HUDEP-2 (cell line): ENCODE results near the gene ISX.
"Not testable (repeated sequence)": the region's sequence is repeated elsewhere in the genome, so short reads cannot be mapped to it uniquely, and the experiment has no call there.

ENCODE experiments used
- DNase-seq, 76 experiments: peaks; one replicate each; lab custom pipeline; 2025; ENCODE audit not compliant: unreplicated experiment in 76 of 76; lab: John Stamatoyannopoulos, UW

Gene ISX

DNA sequence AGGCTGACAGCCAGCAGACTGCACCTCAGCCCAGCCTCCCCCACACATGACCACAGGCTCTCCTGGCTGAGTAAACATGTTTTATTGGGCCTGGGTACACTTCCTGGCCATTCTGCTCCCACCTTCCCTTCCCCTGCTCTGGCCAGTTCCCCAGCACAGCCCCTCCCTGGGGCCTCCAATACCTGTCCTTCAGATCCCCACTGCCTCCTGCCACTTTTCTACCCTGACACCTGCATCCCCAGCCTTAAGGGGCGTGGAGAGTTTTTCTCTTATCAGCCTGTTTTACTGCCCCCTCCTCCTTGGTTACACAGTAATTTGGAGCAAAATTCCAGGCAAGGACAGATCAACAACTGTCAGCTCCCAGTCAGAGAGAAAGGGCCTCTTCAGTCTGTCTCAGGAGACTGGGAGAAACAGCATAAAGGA is at the start of gene ISX:
Gene ISX, plus strand, starts transcription at position 363 of the 423 bp plus-strand sequence. CDS start 930 bp downstream, outside the sequence.
- no peak for DNase-seq

DNA sequence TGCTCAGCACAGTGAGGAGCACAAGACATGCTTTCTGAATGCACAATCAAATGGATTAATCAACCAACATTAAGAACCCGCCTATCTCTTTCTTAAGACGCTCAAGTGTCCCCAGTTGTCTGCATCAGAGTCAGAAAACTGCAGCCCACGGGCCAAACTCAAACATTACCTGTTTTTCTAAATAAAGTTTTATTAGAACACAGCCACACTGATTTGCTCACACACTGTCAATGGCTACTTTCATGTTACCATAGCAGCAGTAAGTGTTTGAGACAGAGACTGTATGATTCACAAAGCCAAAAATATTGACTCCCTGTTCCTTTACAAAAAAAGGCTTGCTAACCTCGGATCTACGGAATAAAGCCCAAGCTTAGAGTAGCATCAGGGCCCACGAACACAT is 49.0 kb upstream of the ISX start:
- no peak for DNase-seq

DNA sequence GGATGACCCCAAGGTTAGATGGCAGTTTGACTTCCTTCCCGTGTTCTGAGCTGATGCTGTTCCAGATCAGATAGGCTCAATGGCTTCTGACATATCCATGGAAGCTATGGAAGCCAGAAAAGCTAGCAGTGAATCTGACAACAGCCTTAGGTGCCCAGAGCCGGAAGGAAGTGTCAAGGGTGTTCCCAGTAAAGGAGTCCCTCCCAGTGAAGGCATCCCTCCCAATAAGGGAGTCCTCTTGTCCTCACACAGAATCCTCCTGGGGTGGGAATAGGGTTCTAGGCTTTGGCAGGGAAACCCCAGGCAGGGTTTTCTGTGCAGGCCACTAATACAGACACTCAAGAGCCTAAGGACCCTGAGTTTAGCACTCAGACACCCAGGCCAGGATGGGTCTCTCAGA is 47.0 kb upstream of the ISX start:
- no peak for DNase-seq

DNA sequence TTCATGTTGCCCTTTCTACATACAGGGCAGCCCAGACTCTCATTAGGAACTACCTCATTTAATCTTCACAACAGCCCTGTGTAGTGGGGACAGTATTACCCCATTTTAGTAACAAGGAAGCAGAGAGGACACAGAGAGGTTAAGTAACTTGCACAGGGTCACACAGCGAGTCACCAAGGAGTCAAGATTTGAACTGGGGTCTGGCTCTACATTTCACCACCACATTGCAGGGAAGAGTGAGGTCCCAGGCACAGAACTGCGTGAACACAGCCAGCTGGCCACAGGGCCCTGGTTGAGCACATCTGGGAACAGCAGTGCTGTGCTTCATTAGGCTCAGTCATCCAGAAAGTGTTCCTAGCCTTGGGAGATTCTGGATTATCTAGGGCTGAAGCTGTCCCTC is 45.4 kb upstream of the ISX start:
- DNase-seq: no peak

DNA sequence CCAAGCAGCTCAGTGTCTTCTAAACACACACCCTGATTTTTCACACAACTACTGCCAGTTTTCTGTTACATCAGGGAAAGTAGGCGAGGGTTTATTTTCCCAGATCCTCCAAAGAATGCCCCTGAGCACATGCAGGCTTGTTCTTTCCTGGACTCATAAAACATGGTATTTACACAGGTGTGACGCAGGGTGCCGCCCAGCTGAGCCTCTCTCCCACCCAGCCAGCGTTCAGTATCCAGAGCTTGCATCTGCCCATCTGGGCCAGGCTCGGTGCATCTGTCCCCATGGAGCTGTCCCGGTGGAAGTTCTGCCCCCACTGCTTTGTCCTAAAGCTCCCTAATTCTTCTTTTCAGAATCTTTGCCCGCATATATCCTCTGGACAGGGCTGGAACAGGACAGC is 44.8 kb upstream of the ISX start:
- DNase-seq: no peak

DNA sequence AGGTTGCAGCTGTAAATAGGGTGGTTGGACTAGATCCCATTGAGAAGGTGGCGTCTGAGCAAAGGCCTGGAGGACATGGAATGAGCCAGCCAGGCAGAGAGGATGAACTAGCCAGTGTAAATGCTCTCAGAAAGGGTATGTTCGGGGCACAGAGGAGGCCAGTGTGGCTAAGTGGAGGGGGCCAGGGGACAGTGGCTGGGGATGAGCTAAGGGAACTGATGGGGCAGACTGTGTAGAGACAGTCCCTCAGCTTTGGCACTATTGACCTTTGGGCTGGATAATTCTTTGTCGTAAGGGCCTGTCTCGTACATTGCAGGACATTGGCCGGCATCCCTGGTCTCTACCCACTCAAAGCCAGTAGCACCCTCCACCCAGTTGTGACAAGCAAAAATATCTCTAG is 43.7 kb upstream of the ISX start:
- DNase-seq: no peak

DNA sequence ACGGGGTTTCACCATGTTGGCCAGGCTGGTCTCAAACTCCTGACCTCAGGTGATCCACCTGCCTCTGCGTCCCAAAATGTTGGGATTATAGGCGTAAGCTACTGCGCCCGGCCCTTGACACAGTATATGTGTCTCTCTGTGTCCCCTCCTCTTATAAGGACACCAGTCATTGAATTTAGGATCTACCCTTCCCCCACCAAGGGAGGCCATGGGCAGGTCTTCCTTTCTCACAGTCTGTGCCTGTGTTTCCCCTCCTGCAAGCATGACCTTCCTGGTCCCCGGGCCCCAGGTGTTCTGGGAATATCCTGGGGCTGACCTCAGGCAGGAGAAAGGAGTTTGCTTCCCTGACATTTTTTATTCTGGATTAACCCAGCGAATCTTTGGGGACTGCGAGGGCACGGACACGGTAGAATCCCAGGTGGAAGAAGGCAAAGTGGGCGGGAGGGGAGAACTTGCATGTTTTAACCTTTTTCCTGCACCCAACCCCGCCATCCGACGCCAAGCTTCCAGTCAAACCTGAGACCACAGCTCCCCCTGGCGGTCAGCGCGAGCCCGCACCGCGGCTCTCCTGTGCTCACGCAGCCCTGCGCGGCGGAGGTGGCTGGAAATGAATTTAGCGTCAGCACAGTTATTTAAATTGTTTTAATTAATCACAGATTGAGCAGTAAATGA is 42.1 kb upstream of the ISX start:
- DNase-seq: peak in 62 of 76 experiments; percentile 2 to 75 (median 46)

DNA sequence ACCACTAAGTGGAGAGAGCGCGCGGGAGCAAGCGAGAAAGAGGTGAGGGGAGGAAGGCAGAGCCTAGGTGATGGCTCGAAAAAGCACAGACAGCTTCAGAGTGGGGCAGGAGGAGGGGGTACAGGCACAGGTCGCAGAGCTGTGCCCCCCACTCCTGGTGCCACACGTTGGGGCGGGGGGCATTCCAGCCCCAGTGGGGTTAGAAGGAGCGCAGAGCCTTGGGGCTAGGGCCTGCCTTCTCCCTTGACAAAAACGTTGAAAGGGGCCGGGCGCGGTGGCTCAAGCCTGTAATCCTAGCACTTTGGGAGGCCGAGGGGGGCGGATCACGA is 41.6 kb upstream of the ISX start:
- no peak for DNase-seq

DNA sequence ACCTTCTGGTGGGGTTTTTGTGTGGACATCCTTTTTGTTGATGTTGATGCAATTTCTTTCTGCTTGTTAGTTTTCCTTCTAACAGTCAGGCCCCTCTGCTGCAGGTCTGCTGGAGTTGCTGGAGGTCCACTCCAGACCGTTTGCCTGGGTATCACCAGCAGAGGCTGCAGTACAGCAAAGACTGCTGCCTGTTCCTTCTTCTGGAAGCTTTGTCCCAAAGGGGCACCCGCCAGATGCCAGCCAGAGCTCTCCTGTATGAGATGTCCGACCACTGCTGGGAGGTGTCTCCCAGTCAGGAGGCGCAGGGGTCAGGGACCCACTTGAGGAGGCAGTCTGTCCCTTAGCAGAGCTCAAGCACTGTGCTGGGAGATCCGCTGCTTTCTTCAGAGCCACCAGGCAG is 35.8 kb upstream of the ISX start:
- not testable (repeated sequence) for DNase-seq

DNA sequence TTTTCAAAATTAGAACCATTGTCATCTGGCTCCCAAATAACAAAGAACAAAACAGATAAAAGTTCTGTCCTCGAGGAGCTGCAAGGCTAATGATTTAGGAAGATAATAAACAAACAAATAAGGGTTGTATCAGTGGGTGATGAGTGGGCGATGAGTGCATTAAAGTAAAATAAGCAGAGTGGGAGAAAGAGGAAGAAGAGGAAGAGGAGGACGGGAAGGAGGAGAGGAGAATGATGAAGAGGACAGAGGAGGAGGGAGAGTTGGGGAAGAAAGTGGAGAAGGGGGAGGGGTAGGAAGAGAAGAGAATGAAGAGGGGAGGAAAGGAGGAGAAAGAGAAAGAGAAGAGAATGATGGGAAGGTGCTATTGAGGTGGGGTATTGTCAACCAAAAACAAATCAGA is 33.4 kb upstream of the ISX start:
- DNase-seq: no peak

DNA sequence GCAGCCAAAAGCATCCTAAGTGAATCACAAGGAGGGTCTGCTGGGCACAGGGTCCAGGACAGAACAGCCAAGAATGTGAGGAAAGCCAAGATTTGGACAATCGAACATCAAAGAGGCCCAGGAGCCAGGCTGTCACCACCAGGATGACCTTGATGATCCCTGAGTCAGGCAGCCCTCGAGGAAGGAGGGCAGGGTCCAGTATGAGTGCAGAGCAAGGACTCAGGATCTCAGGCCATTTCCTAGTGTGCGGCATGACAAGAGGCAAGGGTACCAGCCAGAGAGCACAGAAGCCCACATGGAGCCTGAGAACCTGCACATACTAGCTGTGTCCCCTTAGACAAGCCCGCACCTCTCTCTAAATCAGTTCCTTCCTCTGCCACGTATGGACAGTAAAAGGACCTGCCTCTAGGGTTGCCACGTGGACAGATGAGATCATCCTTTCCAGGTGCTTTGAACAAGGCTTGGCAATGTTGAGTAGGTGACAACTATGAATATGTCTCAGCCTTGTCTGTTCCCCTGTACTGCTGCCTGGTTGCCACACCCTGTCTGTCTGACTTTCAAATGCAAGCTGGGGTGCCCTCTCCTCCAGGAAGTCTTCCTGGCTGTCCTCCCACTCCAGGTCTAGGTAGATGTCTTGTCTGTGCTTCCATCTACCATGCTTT is 32.2 kb upstream of the ISX start:
- DNase-seq: no peak

DNA sequence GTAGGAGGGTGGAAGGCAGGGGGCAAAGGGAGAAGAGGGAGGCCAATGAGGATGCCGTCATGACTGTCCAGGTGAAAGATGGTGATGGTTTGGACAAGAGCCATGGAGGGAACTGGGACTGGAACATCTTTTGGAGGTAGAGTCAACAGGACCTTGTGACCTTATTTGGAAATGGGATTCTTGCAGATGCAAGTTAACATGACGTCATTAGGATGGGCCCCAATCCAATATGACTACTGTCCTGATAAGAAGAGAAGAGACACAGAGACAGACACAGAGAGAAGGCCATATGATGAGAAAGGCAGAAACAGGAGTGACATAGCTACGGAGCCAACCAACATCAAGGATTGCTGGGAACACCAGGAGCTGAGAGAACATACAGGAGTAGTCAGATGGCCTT is 31.0 kb upstream of the ISX start:
- no peak for DNase-seq

DNA sequence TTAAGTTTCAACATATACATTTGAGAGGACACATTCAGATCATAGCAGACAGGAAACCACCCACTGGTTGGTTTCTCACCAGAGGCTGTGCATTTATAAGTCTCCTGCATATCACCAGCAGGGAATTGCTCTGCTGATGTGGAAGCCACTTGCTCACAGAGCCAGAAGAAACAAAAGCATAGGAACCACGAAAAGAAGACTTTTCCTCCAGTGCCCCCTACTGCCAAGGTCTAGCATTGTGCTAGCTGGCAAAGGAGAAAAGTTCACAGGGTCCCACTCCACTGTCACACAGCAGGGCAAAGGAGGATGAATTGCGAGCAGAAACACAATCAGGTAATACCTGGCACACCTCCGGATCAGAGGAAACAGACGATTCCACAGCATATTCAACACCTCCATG is 28.9 kb upstream of the ISX start:
- DNase-seq: peak in 3 of 76 experiments; percentile 3

DNA sequence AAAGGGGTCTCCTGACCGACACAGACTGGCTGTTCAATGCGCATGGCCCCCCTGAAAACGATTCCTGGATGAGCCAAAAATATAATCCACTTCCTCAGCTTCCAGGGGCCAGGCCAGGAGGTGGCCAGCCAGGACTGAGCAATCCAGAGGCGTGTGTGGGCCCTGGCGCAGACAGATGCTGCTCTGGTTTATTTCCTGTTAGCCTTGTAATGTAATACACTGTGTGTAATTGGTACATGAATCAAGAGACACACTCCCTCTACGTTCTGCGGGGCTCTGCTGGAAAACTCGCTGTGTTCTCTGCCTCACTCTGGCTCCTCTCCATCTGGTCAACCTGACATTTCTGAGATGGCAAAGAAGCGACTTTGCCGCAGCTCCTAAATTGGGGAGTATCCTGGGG is 26.3 kb upstream of the ISX start:
- no peak for DNase-seq

DNA sequence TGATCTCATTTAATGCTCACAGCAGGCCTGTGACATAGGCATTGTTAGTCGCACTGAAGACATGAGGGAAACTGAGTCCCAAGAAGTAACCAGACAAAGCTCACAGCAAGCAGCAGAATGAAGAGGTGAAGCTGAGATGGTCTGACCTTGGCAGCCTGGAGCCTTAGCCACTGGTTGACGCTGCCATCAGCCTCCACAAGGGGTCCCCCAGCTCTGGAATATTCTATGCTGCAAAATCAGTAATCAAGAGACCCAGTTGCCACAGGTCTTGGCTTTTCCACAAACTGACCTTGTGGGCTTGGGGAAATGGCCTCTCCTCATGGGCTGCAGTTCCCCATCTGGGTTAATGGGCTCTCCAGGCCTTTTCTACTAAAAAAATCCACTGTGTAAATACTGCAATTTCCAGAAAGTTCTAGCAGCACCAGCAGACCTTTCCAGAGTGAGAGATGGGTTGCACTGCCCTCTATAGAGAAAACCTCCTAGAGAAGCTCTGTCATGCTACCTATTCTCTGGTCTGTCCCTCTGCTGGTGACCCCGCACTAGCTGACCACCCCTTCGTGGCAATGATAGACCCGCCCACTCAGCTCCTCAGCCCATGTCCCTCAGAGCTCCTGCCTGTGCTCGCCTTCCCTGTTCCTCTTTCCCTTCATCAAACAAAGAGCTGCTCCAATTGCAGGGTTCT is 22.6 kb upstream of the ISX start:
- peak in 12 of 76 experiments; percentile 1 to 32 (median 4) for DNase-seq

DNA sequence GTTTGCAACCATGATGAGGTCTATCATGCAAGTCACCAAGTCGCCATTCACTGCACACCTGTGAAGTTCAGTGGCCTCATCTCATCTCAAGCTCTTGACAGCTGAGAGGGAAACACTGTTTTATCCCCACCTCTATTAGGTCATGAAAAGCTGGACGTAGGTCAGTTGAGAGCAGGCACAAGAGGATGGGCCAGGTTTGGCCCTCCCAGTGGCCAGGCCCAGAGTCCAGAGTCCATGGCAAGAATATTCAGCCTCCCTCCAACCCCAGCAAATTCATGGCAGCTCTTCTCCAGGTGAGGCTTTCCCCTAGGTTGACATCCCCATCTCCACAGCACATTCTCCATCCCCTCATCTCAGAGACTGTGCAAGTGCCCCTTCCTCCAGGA is 22.0 kb upstream of the ISX start:
- DNase-seq: no peak

DNA sequence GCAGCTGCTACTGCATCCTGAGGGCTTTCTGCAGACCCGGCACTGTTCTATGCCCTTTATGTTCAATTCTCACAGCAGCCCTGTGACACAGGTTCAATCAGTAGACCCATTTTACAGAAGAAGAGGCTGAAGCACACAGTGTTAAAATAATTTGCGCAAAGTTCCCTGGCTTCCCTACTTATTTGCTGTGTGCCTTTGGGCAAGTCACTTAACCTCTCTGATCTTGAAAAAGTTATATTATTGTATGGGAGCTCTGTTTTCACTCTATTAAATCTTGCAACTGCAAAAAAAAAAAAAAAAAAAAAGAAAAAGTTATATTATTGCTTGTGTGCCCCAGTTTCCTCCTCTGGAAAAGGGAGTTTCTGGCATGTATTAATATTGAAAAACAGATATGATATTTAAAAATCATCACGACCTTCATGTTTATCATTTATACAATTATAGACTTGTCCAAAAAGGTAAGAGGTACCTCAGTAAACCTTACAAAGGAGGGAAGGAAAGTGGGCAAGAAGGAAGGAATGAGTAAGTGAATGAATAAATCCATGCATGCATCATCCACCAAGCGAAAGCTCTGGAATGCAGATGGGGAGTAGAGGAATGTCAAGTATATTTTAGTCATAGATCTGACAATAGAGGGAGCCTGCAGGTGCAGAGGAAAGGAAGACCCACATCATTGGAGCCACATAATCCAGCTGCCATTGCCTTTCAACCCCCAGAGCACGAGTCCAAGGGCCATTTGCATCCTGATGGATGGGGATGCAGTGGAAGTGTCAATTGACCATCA is 21.2 kb upstream of the ISX start:
- no peak for DNase-seq

DNA sequence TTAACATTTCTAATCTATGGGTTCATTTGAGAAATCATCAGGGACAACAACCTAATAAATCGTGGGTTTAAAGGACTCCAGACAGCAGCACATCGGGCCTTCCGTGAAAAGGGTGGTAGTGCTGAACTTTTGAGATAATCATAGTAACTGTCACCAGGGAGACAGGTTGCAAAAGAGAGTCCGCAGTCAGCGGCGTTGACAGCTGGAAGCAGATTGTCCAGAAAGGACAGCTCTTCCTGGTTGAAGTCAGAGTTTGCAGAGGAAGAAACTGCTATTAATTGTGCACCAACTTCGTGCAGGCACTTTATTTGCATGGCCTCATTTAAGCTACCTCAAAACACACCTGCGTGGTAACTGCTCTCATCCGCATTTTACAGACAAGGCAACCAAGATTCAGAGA is 20.5 kb upstream of the ISX start:
- DNase-seq: no peak

DNA sequence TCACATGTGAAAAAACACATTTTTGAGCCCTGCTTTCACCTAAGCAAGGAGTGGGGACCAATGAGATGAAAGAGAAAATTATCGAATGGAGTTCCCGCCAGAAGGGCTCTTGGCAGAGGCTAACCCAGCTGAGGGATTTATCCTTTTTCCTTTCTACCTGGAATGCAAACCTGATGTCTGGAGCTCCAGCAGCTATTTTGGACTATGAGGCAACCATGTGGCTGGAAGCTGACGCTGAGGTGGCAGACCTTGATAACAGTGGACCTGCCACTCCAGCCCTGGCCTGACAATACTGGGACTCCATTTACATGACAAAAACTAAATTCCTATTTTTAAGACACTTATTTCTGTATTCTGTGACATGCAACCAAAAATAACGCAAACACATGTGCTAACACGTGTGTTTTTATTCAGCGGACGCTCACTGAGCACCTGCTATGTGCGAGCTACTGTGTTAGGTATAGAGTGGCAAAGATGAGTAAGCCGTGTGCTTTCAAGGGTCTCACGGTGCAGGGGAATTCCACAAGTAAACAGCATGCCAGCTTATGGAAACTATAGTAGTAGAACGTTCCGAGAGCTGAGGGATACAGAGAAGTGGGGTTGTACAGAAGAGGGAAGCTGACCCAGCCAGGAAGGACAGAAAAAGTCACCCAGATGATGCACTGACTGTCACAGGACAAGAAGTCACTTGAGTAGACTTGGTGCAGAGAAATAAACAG is 19.1 kb upstream of the ISX start:
- no peak for DNase-seq

DNA sequence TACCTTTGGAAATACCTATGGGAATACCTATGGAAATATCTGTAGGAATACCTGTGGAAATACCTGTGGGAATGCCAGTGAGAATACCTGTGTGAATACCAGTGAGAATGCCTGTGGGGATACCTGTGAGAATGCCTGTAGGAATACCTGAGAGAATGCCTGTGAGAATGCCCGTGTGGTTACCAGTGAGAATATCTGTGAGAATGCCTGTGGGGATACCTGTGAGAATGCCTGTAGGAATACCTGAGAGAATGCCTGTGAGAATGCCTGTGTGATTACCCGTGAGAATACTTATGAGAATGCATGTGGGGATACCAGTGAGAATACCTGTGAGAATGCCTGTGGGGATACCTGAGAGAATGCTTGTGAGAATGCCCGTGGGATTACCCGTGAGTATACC is 15.9 kb upstream of the ISX start:
- DNase-seq: not testable (repeated sequence)

DNA sequence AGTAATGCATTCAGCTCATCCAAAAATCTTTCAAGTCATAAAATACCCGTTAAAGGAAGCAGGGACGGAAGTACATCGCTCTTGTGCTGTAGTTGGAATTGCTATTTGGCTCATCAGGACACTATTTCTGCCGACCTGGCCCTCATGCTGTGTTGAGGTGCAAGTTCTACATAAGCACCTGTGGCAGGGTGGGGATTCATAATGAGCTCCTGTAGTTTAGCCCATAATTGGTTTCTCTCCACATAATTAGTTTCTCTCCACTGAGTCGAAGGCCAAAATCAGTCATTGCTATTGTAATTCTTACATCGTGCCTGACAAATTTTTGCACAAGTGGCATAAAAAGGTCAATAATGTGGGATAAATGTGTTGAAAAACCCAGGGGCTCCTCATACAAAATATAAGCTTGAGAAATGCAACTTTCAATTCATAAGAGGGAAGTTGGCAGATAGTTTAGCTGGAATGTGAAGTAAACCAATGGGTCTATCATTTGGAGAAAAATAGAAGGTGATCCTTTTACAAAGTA is 14.9 kb upstream of the ISX start:
- no peak for DNase-seq
